ENCODE data around the gene ING4. TPM values are rescaled to one million over a fixed set of nuclear protein-coding genes. Genes with fewer than 3 reads are reported as not detected.

ING4 gene
- total and polyA plus RNA-seq, 2 of the 4 experiments (the other 2 are of a cell fraction): 22.0 to 47.5 TPM

DNA sequence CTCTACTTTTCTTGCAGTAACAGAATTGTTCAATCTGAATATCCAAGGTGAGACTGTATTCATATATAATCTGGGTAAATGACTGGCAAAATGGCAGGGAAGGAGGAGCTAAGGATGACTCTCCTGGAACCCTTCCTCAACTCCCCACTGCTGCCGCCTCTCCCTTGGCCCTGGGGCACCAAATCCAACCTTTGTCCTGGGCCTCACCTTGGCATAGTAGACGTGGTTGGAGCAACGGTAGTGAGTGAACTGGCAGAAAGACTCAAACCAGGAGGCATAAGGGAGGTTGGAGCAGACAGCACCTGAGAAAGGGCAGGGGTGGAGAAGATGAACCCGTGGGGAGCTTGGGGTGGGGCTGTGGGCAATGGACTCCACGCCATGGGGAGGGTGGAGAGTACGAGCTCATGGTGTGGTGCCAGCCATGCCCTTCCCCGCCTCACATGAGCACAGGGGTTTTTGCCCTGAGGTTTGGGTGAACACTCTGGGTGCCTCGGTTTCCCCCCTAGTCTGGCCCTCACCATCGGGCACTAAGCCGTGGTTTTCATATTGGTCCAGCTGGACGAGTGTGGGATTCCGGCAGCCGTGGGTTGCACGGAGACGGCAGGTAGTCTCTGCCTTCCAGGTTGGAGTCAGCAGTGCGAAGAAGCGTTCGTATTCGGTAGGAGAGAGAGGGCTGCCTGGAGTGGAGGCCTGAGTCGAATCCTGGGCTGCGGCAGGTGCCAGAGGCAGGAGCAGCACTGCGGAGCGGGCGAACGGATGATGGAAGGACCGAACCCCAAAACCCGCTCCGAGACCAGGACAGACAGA, 16.4 kb downstream of the ING4 start:
- Histone ChIP-seq H3K4me1 (ENCODE audit: control insufficient read depth, insufficient read depth, low read length) (no peaks in the 10 kb centered on the region), H4K20me1 (ENCODE audit: insufficient read depth, low read length) (no peaks in the 10 kb centered on the region), H3K27ac (ENCODE audit: insufficient read depth, low read length) (no peak overlapping the region), H4K8ac (ENCODE audit: low read depth in 2 of 2, low read length in 2 of 2) (peak overlapping the region in 1 of 2 experiments; percentile 36; a peak in 1 of 4 replicates), H3K9me3 (ENCODE audit: control insufficient read depth, insufficient read depth, low read length) (peaks cover 19% of the 10 kb centered on the region), H2BK5ac (ENCODE audit: low read depth, low read length, poor library complexity, severe bottlenecking) (no peak overlapping the region), H3K18ac (ENCODE audit: low read depth, low read length) (no peak overlapping the region), H3K9ac (ENCODE audit: low read depth, low read length) (no peak overlapping the region), H4K91ac (ENCODE audit: insufficient read depth, low read depth, low read length) (no peak overlapping the region), H3K4me2 (ENCODE audit: low read depth, low read length) (no peak overlapping the region), H3K4me3 (ENCODE audit: insufficient read depth, low read depth, low read length) (no peak overlapping the region), H3K4ac (ENCODE audit: low read depth, low read length) (no peak overlapping the region), H2BK15ac (ENCODE audit: low read depth, low read length) (no peak overlapping the region), H3K14ac (replicated peaks; ENCODE audit: low read depth, low read length) (no peak overlapping the region), H3K9me1 (ENCODE audit: insufficient read depth, low read length) (no peaks in the 10 kb centered on the region), H3K23ac (ENCODE audit: low read depth, low read length) (no peak overlapping the region), H2AK5ac (ENCODE audit: low read depth, low read length) (peak overlapping the region; percentile 8; the same call in 1 of the 2 replicates), H2BK20ac (ENCODE audit: low read depth, low read length) (no peak overlapping the region), H3K36me3 (ENCODE audit: control insufficient read depth, insufficient read depth, low read length) (peaks cover 24% of the 10 kb centered on the region), H2AK9ac (replicated peaks; ENCODE audit: low read depth, low read length, poor library complexity) (peak overlapping the region; percentile 78), H2BK120ac (ENCODE audit: low read depth, low read length) (no peak overlapping the region), H3K56ac (ENCODE audit: extremely low read depth, insufficient read depth, low read length) (no peak overlapping the region), H2AFZ (replicated peaks; ENCODE audit: low read length, poor library complexity) (peak overlapping the region; percentile 88), H3K27me3 (ENCODE audit: control insufficient read depth, insufficient read depth, low read length) (peaks cover 2% of the 10 kb centered on the region; the same call in 1 of the 2 replicates), H3K79me1 (ENCODE audit: low read depth in 1 of 2, low read length in 2 of 2) (no peaks in the 10 kb centered on the region), H4K5ac (ENCODE audit: low read depth, low read length) (no peak overlapping the region)
- ATAC-seq (ENCODE audit: low read depth) (no peak), DNase-seq (no peak)
- WGBS, 2 experiments (ENCODE audit: extremely low coverage in 2 of 2, insufficient read length in 1 of 2): 66% methylated on average over 14 of the region's 28 CpGs; no CpG with 5 or more reads in 1 of the 2 experiments
- BruUV-seq (replicated peaks): no TSS peak
- ChIA-PET POLR2A (ENCODE audit: unreplicated experiment) (no interaction called here), CTCF (no interaction called here)
- dilution Hi-C loops (cut with HindIII; ENCODE audit: low sequenced_read_pairs, unreplicated experiment): no loop called here
- in situ Hi-C loops (cut with MboI; ENCODE audit: low sequenced_read_pairs): no loop called here
- intact Hi-C loops (cut with micrococcal nuclease): no loop called here
- no peak for TF ChIP-seq NFE2L2 (IDR thresholded peaks at IDR 0.05; ENCODE audit: low read depth, low read length)
- no peak for TF ChIP-seq RCOR1 (IDR thresholded peaks at IDR 0.05; ENCODE audit: insufficient replicate concordance, low read length)
- no peak for TF ChIP-seq SMC3 (IDR thresholded peaks at IDR 0.05; ENCODE audit: low read depth, low read length)
- no peak for TF ChIP-seq FOS (IDR thresholded peaks at IDR 0.05; ENCODE audit: low read depth, low read length)
- no peak for TF ChIP-seq POLR2A (IDR thresholded peaks at IDR 0.05; ENCODE audit: low read depth, low read length)
- TF ChIP-seq MAZ (IDR thresholded peaks at IDR 0.05; ENCODE audit: borderline replicate concordance, low read depth, low read length): no peak
- TF ChIP-seq, protein P1, sequence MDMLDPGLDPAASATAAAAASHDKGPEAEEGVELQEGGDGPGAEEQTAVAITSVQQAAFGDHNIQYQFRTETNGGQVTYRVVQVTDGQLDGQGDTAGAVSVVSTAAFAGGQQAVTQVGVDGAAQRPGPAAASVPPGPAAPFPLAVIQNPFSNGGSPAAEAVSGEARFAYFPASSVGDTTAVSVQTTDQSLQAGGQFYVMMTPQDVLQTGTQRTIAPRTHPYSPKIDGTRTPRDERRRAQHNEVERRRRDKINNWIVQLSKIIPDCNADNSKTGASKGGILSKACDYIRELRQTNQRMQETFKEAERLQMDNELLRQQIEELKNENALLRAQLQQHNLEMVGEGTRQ (IDR thresholded peaks at IDR 0.05; ENCODE audit: low read depth, low read length): no peak
- TF ChIP-seq CHD1 (IDR thresholded peaks at IDR 0.05; ENCODE audit: low read depth, low read length): no peak
- no peak for TF ChIP-seq RFX5 (IDR thresholded peaks at IDR 0.05; ENCODE audit: low read depth, low read length)
- TF ChIP-seq, protein P2, sequence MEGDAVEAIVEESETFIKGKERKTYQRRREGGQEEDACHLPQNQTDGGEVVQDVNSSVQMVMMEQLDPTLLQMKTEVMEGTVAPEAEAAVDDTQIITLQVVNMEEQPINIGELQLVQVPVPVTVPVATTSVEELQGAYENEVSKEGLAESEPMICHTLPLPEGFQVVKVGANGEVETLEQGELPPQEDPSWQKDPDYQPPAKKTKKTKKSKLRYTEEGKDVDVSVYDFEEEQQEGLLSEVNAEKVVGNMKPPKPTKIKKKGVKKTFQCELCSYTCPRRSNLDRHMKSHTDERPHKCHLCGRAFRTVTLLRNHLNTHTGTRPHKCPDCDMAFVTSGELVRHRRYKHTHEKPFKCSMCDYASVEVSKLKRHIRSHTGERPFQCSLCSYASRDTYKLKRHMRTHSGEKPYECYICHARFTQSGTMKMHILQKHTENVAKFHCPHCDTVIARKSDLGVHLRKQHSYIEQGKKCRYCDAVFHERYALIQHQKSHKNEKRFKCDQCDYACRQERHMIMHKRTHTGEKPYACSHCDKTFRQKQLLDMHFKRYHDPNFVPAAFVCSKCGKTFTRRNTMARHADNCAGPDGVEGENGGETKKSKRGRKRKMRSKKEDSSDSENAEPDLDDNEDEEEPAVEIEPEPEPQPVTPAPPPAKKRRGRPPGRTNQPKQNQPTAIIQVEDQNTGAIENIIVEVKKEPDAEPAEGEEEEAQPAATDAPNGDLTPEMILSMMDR (conservative IDR thresholded peaks at IDR 0.05; ENCODE audit: low read depth, low read length): no peak
- no peak for TF ChIP-seq CEBPB (IDR thresholded peaks at IDR 0.05; ENCODE audit: low read depth, low read length)
- TF ChIP-seq, protein P3, sequence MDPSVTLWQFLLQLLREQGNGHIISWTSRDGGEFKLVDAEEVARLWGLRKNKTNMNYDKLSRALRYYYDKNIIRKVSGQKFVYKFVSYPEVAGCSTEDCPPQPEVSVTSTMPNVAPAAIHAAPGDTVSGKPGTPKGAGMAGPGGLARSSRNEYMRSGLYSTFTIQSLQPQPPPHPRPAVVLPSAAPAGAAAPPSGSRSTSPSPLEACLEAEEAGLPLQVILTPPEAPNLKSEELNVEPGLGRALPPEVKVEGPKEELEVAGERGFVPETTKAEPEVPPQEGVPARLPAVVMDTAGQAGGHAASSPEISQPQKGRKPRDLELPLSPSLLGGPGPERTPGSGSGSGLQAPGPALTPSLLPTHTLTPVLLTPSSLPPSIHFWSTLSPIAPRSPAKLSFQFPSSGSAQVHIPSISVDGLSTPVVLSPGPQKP (IDR thresholded peaks at IDR 0.05; ENCODE audit: borderline replicate concordance, low read depth, low read length): no peak
- no peak for TF ChIP-seq MAFK (IDR thresholded peaks at IDR 0.05; ENCODE audit: low read depth, low read length)
- no peak for TF ChIP-seq RAD21 (IDR thresholded peaks at IDR 0.05; ENCODE audit: low read length)
- no peak for TF ChIP-seq MXI1 (IDR thresholded peaks at IDR 0.05; ENCODE audit: borderline replicate concordance, low read depth, low read length)
